HepG2 (cell line): ENCODE measurements around the gene IFI30. TPM values are rescaled to one million over a fixed set of nuclear protein-coding genes. Genes with fewer than 3 reads are reported as not detected.
A peak's percentile ranks its signal among the peaks of the same experiment; 100 is the strongest.

Experiments
- CCAR2 ChIP-seq: fragments of 200-400 bp; formaldehyde crosslinking; optimal IDR thresholded peaks from 2 replicates; pipeline ENCODE3; 2018; ENCODE audit warnings: low read depth, mild to moderate bottlenecking, low read length, moderate library complexity
- CCDC6 ChIP-seq: sonication (generic); formaldehyde crosslinking; IDR thresholded peaks from 2 replicates; pipeline ENCODE4 v1.8.1; 2022; ENCODE audit warnings: mild to moderate bottlenecking, missing genetic modification reagents, moderate library complexity
- GABPA ChIP-seq, 2 experiments: IDR thresholded peaks; 2 replicates each; pipeline ENCODE4 v1.6.1; 2011 to 2016; ENCODE audit warnings: low read depth in 2 of 2, low read length in 1 of 2, missing biosample characterization in 1 of 2, missing genetic modification characterization in 1 of 2
- GATA4 ChIP-seq: sonication (generic); IDR thresholded peaks from 2 replicates; pipeline ENCODE4 v1.6.1; 2016; ENCODE audit warnings: antibody characterized with exemption, low read depth, borderline replicate concordance
- IRF2 ChIP-seq: IDR thresholded peaks from 2 replicates; pipeline ENCODE4 v1.6.1; 2018; ENCODE audit warnings: missing genetic modification reagents, missing compliant biosample characterization
- KLF16 ChIP-seq, 2 experiments: sonication (generic) in 1 of 2; formaldehyde crosslinking in 1 of 2; IDR thresholded peaks; 2 replicates each; pipeline versions ENCODE4 v1.6.1 to v1.8.0; 2016 to 2023; ENCODE audit warnings: missing genetic modification reagents in 2 of 2, missing compliant biosample characterization in 1 of 2
- MAFG ChIP-seq: sonication (generic); formaldehyde crosslinking; IDR thresholded peaks from 2 replicates; pipeline ENCODE4 v1.5.1; 2020; ENCODE audit warnings: mild to moderate bottlenecking, missing genetic modification reagents
- MIER2 ChIP-seq: IDR thresholded peaks from 2 replicates; pipeline ENCODE4 v1.6.1; 2016; ENCODE audit warnings: missing biosample characterization, missing genetic modification reagents
- MXD4 ChIP-seq: IDR thresholded peaks from 2 replicates; pipeline ENCODE4 v1.6.1; 2016; ENCODE audit warnings: mild to moderate bottlenecking, missing biosample characterization, missing genetic modification reagents
- MXI1 ChIP-seq: IDR thresholded peaks from 3 replicates; pipeline ENCODE4 v1.6.1; 2012; ENCODE audit warnings: low read depth, low read length, inconsistent platforms, borderline replicate concordance
- PHB2 ChIP-seq: fragments of 450-650 bp; IDR thresholded peaks from 2 replicates; pipeline ENCODE4 v1.6.1; 2018; ENCODE audit not compliant: partially characterized antibody
- RFX5 ChIP-seq: IDR thresholded peaks from 2 replicates; pipeline ENCODE4 v1.6.1; 2011; ENCODE audit warnings: low read depth, low read length, improper control_type of control experiment
- SIX4 ChIP-seq: sonication (generic); formaldehyde crosslinking; IDR thresholded peaks from 2 replicates; pipeline ENCODE4 v1.4.0; 2020; ENCODE audit warnings: missing genetic modification reagents
- SP5 ChIP-seq: IDR thresholded peaks from 2 replicates; pipeline ENCODE4 v1.6.1; 2016; ENCODE audit warnings: low read depth, borderline replicate concordance
- SSRP1 ChIP-seq: IDR thresholded peaks from 2 replicates; pipeline ENCODE4 v1.6.1; 2016; ENCODE audit warnings: control low read depth
- TMF1 ChIP-seq: sonication (generic); formaldehyde crosslinking; IDR thresholded peaks from 2 replicates; pipeline ENCODE4 v1.8.1; 2022; ENCODE audit warnings: low read depth, missing genetic modification reagents
- ZNF20 ChIP-seq: sonication (generic); formaldehyde crosslinking; IDR thresholded peaks from 2 replicates; pipeline ENCODE4 v1.4.0; 2020; ENCODE audit warnings: mild to moderate bottlenecking, moderate library complexity, missing genetic modification reagents
- ZNF33A ChIP-seq: sonication (generic); formaldehyde crosslinking; IDR thresholded peaks from 2 replicates; pipeline ENCODE4 v1.5.1; 2020; ENCODE audit warnings: missing genetic modification reagents, mild to moderate bottlenecking, moderate library complexity, borderline replicate concordance
- ZNF672 ChIP-seq: sonication (generic); formaldehyde crosslinking; IDR thresholded peaks from 2 replicates; pipeline ENCODE4 v1.8.1; 2022; ENCODE audit warnings: missing genetic modification reagents
- ZNF772 ChIP-seq: sonication (generic); formaldehyde crosslinking; IDR thresholded peaks from 2 replicates; pipeline ENCODE4 v1.5.0; 2020; ENCODE audit warnings: mild to moderate bottlenecking, missing genetic modification reagents
- ZNF788 ChIP-seq: sonication (generic); formaldehyde crosslinking; IDR thresholded peaks from 2 replicates; pipeline ENCODE4 v1.5.0; 2020; ENCODE audit warnings: mild to moderate bottlenecking, missing genetic modification reagents, borderline replicate concordance
- polyA plus RNA-seq, 8 experiments: library from polyadenylated mRNA; depleted of rRNA in 3 of 8; stranded (reverse) in 7 of 8; unstranded in 1 of 8; fragments of >200 nt; fragmentation: Illumina TruSeq in 4 of 8; extraction: Trizol in 4 of 8; gene quantifications; 2 replicates each; pipeline versions ENCODE4 v1.2.1 to v1.2.3, GENCODE V29; 2011 to 2016; ENCODE audit warnings: low read depth in 4 of 8, missing spikeins in 1 of 8, mixed read lengths in 1 of 8; ENCODE audit not compliant: insufficient read depth in 1 of 8
- total RNA-seq, 5 experiments: library from RNA; depleted of rRNA; stranded (reverse); fragments of >200 nt; fragmentation: Illumina TruSeq; extraction: Trizol; gene quantifications; 2 replicates each; pipeline ENCODE4 v1.2.3, GENCODE V29; 2016; ENCODE audit warnings: low read depth in 1 of 5
- TF ChIP-seq, protein P1 (sequence below): sonication (generic); formaldehyde crosslinking; IDR thresholded peaks from 2 replicates; pipeline ENCODE4 v1.4.0; 2020; ENCODE audit warnings: missing genetic modification reagents; ENCODE audit errors: not compliant biosample characterization
- TF ChIP-seq, protein P2 (sequence below): sonication (generic); formaldehyde crosslinking; IDR thresholded peaks from 2 replicates; pipeline ENCODE4 v1.5.0; 2020; ENCODE audit warnings: missing genetic modification reagents, mild to moderate bottlenecking, borderline replicate concordance
- TF ChIP-seq, protein P3 (sequence below): sonication (generic); formaldehyde crosslinking; IDR thresholded peaks from 2 replicates; pipeline ENCODE4 v1.5.0; 2020; ENCODE audit warnings: missing genetic modification reagents
- TF ChIP-seq, protein P4 (sequence below): sonication (generic); formaldehyde crosslinking; IDR thresholded peaks from 2 replicates; pipeline ENCODE4 v1.4.0; 2020; ENCODE audit warnings: mild to moderate bottlenecking, low read depth, missing genetic modification reagents
- TF ChIP-seq, protein P5 (sequence below): IDR thresholded peaks from 2 replicates; pipeline ENCODE4 v1.6.1; 2016; ENCODE audit warnings: missing compliant biosample characterization, missing genetic modification reagents, borderline replicate concordance

Gene IFI30
- total and polyA plus RNA-seq, 2 of the 13 experiments (the other 11 are each of a cell fraction or from before 2014, with no cell fraction given) = 25.0 to 79.4 TPM

DNA sequence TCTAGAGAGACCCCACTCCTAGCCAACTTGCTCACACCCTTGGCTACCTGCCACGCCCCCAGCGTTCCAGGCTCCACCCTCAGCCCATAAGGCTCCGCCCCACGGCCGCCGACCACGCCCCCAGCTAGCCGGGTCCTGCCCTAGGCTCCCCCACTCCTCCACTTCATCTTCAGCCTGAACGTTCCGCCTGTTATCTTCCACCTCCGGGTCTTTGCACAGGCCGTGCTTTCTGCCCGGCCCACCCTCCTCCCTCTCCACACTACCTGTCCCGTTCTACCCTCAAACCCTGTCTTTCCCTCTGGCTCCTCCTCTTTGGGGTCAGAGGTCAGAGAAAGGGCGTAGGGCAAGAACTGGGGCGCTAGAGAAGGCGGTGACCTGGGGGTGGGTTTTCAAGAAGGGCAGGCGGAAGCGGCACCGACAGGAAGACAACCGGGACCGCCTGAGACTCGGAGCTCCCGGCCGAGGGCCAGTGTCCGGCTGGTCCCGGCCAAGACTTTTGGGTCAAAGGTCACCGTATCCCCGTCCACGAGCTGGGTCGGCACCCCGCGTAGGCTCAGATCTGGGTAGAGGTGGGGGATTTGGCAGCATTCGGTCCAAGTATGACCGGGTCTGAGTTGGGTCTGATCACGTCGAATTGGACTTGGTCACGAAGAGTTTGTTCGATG lies 50.4 kb downstream of the IFI30 start (continued):
- peak; percentile 39; the same call in 1 of the 2 replicates for TF ChIP-seq GATA4
- no peak for TF ChIP-seq TMF1
- no peak for TF ChIP-seq CCAR2
- TF ChIP-seq ZNF788 (CRISPR knock-in tag) = 0 out of 2 replicates have a peak, but pooled peaks have one; percentile 48
- TF ChIP-seq ZNF772 = peak; percentile 74; the same call in 1 of the 2 replicates
- peak; percentile 14; the same call in 1 of the 2 replicates for TF ChIP-seq SIX4
- 0 out of 2 replicates have a peak, but pooled peaks have one; percentile 54 for TF ChIP-seq SSRP1 (CRISPR knock-in tag)
- TF ChIP-seq ZNF672 = no peak
- no peak; a peak in 1 of 4 replicates for TF ChIP-seq KLF16 (CRISPR knock-in tag; IDR thresholded peaks at IDR 0.05)
- TF ChIP-seq, protein P1, sequence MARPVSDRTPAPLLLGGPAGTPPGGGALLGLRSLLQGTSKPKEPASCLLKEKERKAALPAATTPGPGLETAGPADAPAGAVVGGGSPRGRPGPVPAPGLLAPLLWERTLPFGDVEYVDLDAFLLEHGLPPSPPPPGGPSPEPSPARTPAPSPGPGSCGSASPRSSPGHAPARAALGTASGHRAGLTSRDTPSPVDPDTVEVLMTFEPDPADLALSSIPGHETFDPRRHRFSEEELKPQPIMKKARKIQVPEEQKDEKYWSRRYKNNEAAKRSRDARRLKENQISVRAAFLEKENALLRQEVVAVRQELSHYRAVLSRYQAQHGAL (CRISPR knock-in tag) = no peak
- no peak for TF ChIP-seq GABPA (IDR thresholded peaks at IDR 0.05; ENCODE audit: low read depth, low read length)
- TF ChIP-seq GABPA (CRISPR knock-in tag; IDR thresholded peaks at IDR 0.05; ENCODE audit: low read depth) = peak; percentile 77
- no peak for TF ChIP-seq MAFG (CRISPR knock-in tag)
- TF ChIP-seq, protein P2, sequence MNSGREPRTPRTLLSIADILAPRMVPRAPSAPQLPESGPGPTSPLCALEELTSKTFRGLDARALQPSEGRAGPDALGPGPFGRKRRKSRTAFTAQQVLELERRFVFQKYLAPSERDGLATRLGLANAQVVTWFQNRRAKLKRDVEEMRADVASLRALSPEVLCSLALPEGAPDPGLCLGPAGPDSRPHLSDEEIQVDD (CRISPR knock-in tag) = no peak
- TF ChIP-seq IRF2 = peak; percentile 34; the same call in 1 of the 2 replicates
- no peak for TF ChIP-seq ZNF33A
- TF ChIP-seq SP5 = peak; percentile 56
- TF ChIP-seq RFX5 = no peak
- TF ChIP-seq MXD4 (CRISPR knock-in tag) = 0 out of 2 replicates have a peak, but pooled peaks have one; percentile 46
- TF ChIP-seq MIER2 (CRISPR knock-in tag) = 0 out of 2 replicates have a peak, but pooled peaks have one; percentile 34
- TF ChIP-seq PHB2 = no peak
- TF ChIP-seq ZNF20 = no peak
- TF ChIP-seq, protein P3, sequence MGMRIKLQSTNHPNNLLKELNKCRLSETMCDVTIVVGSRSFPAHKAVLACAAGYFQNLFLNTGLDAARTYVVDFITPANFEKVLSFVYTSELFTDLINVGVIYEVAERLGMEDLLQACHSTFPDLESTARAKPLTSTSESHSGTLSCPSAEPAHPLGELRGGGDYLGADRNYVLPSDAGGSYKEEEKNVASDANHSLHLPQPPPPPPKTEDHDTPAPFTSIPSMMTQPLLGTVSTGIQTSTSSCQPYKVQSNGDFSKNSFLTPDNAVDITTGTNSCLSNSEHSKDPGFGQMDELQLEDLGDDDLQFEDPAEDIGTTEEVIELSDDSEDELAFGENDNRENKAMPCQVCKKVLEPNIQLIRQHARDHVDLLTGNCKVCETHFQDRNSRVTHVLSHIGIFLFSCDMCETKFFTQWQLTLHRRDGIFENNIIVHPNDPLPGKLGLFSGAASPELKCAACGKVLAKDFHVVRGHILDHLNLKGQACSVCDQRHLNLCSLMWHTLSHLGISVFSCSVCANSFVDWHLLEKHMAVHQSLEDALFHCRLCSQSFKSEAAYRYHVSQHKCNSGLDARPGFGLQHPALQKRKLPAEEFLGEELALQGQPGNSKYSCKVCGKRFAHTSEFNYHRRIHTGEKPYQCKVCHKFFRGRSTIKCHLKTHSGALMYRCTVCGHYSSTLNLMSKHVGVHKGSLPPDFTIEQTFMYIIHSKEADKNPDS (CRISPR knock-in tag) = no peak
- TF ChIP-seq, protein P4, sequence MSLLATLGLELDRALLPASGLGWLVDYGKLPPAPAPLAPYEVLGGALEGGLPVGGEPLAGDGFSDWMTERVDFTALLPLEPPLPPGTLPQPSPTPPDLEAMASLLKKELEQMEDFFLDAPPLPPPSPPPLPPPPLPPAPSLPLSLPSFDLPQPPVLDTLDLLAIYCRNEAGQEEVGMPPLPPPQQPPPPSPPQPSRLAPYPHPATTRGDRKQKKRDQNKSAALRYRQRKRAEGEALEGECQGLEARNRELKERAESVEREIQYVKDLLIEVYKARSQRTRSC = 0 out of 2 replicates have a peak, but pooled peaks have one; percentile 8
- TF ChIP-seq, protein P5, sequence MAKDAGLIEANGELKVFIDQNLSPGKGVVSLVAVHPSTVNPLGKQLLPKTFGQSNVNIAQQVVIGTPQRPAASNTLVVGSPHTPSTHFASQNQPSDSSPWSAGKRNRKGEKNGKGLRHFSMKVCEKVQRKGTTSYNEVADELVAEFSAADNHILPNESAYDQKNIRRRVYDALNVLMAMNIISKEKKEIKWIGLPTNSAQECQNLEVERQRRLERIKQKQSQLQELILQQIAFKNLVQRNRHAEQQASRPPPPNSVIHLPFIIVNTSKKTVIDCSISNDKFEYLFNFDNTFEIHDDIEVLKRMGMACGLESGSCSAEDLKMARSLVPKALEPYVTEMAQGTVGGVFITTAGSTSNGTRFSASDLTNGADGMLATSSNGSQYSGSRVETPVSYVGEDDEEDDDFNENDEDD = no peak
- TF ChIP-seq MXI1 = peak; percentile 20; the same call in 1 of the 3 replicates
- 0 out of 2 replicates have a peak, but pooled peaks have one; percentile 44 for TF ChIP-seq CCDC6
